ENCODE results near the gene CACNA1D. TPM values are rescaled to one million over a fixed set of nuclear protein-coding genes. Genes with fewer than 3 reads are reported as not detected.

The CACNA1D gene
- total RNA-seq, 1 experiment from 2014 or later = 1.1 TPM

DNA sequence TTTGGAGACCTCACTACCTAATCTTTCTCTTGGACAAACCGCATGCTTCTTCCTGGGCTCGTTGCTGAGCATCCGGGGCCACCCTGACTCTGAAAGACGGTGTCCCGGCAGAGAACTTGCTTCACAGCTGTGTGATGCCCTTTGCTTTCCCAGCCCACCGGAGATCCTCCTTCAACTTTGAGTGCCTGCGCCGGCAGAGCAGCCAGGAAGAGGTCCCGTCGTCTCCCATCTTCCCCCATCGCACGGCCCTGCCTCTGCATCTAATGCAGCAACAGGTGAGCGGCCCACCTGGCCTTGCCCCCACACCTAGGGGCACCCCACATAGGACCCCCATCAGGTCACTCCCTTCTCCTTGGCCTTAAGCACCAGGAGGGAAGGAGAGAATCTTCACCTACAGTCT, 314.1 kb downstream of the CACNA1D start:
- Histone ChIP-seq H3K9ac (ENCODE audit: low read length) (no peak overlapping the region), H3K9me3 (ENCODE audit: control insufficient read depth in 1 of 2, insufficient read depth in 1 of 2, low read depth in 1 of 2, low read length in 2 of 2) (no peaks in the 10 kb centered on the region), H3K36me3 (ENCODE audit: control insufficient read depth in 1 of 2, insufficient read depth in 2 of 2, low read length in 2 of 2) (no peaks in the 10 kb centered on the region), H4K20me1 (ENCODE audit: insufficient read depth) (no peaks in the 10 kb centered on the region), H3K27me3 (ENCODE audit: insufficient read depth, low read length) (no peaks in the 10 kb centered on the region), H3K4me3 (replicated peaks in 1 of 2; ENCODE audit: low read depth in 1 of 2, low read length in 2 of 2) (no peak overlapping the region), H3K27ac (ENCODE audit: low read depth, low read length) (no peak overlapping the region), H3K9me2 (ENCODE audit: insufficient read depth) (no peaks in the 10 kb centered on the region), H3K4me1 (ENCODE audit: control insufficient read depth in 1 of 2, insufficient read depth in 2 of 2, low read length in 2 of 2) (peaks cover 12 to 26% of the 10 kb centered on the region in 2 experiments), H2AFZ (ENCODE audit: low read depth, low read length, poor library complexity, severe bottlenecking) (no peak overlapping the region), H3K4me2 (ENCODE audit: low read length) (no peak overlapping the region), H3K79me2 (ENCODE audit: insufficient read depth, low read length) (no peaks in the 10 kb centered on the region)
- POLR2A ChIA-PET = no interaction called here
- no TSS peak for BruUV-seq (replicated peaks)
- CTCF ChIA-PET = no interaction called here
- RAD21 ChIA-PET (ENCODE audit: low non-redundant PET in 1 of 2, low total read pairs in 2 of 2, uncharacterized antibody in 2 of 2, unreplicated experiment in 2 of 2) = no interaction called here
- ATAC-seq (no peak), DNase-seq (ENCODE audit: low read depth, low spot score) (no peak)
- TF ChIP-seq YY1 (IDR thresholded peaks at IDR 0.05; ENCODE audit: extremely low read depth, insufficient replicate concordance, low read depth, low read length) = no peak
- TF ChIP-seq CBX3 (IDR thresholded peaks at IDR 0.05; ENCODE audit: low read depth) = no peak
- no peak for TF ChIP-seq ELF1 (IDR thresholded peaks at IDR 0.05; ENCODE audit: borderline replicate concordance, low read depth)
- TF ChIP-seq, protein P1, sequence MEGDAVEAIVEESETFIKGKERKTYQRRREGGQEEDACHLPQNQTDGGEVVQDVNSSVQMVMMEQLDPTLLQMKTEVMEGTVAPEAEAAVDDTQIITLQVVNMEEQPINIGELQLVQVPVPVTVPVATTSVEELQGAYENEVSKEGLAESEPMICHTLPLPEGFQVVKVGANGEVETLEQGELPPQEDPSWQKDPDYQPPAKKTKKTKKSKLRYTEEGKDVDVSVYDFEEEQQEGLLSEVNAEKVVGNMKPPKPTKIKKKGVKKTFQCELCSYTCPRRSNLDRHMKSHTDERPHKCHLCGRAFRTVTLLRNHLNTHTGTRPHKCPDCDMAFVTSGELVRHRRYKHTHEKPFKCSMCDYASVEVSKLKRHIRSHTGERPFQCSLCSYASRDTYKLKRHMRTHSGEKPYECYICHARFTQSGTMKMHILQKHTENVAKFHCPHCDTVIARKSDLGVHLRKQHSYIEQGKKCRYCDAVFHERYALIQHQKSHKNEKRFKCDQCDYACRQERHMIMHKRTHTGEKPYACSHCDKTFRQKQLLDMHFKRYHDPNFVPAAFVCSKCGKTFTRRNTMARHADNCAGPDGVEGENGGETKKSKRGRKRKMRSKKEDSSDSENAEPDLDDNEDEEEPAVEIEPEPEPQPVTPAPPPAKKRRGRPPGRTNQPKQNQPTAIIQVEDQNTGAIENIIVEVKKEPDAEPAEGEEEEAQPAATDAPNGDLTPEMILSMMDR (IDR thresholded peaks at IDR 0.05 in 2 of 3, conservative IDR thresholded peaks at IDR 0.05 in 1 of 3; ENCODE audit: borderline replicate concordance in 1 of 3, insufficient read depth in 1 of 3, low read depth in 2 of 3, low read length in 2 of 3) = no peak
- TF ChIP-seq, protein P2, sequence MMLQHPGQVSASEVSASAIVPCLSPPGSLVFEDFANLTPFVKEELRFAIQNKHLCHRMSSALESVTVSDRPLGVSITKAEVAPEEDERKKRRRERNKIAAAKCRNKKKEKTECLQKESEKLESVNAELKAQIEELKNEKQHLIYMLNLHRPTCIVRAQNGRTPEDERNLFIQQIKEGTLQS (IDR thresholded peaks at IDR 0.05) = no peak
- TF ChIP-seq, protein P3, sequence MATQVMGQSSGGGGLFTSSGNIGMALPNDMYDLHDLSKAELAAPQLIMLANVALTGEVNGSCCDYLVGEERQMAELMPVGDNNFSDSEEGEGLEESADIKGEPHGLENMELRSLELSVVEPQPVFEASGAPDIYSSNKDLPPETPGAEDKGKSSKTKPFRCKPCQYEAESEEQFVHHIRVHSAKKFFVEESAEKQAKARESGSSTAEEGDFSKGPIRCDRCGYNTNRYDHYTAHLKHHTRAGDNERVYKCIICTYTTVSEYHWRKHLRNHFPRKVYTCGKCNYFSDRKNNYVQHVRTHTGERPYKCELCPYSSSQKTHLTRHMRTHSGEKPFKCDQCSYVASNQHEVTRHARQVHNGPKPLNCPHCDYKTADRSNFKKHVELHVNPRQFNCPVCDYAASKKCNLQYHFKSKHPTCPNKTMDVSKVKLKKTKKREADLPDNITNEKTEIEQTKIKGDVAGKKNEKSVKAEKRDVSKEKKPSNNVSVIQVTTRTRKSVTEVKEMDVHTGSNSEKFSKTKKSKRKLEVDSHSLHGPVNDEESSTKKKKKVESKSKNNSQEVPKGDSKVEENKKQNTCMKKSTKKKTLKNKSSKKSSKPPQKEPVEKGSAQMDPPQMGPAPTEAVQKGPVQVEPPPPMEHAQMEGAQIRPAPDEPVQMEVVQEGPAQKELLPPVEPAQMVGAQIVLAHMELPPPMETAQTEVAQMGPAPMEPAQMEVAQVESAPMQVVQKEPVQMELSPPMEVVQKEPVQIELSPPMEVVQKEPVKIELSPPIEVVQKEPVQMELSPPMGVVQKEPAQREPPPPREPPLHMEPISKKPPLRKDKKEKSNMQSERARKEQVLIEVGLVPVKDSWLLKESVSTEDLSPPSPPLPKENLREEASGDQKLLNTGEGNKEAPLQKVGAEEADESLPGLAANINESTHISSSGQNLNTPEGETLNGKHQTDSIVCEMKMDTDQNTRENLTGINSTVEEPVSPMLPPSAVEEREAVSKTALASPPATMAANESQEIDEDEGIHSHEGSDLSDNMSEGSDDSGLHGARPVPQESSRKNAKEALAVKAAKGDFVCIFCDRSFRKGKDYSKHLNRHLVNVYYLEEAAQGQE (IDR thresholded peaks at IDR 0.05; ENCODE audit: low read depth) = no peak
- no peak for TF ChIP-seq SRF (IDR thresholded peaks at IDR 0.05; ENCODE audit: low read depth)
- no peak for TF ChIP-seq JUND (IDR thresholded peaks at IDR 0.05)
- no peak for TF ChIP-seq POLR2A (IDR thresholded peaks at IDR 0.05; ENCODE audit: borderline replicate concordance, extremely low read depth, insufficient read depth, insufficient read length)
- TF ChIP-seq EGR1 (IDR thresholded peaks at IDR 0.05; ENCODE audit: low read depth) = no peak
- TF ChIP-seq EZH2phosphoT487 (IDR thresholded peaks at IDR 0.05; ENCODE audit: borderline replicate concordance) = no peak
- TF ChIP-seq, protein P4, sequence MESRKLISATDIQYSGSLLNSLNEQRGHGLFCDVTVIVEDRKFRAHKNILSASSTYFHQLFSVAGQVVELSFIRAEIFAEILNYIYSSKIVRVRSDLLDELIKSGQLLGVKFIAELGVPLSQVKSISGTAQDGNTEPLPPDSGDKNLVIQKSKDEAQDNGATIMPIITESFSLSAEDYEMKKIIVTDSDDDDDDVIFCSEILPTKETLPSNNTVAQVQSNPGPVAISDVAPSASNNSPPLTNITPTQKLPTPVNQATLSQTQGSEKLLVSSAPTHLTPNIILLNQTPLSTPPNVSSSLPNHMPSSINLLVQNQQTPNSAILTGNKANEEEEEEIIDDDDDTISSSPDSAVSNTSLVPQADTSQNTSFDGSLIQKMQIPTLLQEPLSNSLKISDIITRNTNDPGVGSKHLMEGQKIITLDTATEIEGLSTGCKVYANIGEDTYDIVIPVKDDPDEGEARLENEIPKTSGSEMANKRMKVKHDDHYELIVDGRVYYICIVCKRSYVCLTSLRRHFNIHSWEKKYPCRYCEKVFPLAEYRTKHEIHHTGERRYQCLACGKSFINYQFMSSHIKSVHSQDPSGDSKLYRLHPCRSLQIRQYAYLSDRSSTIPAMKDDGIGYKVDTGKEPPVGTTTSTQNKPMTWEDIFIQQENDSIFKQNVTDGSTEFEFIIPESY (IDR thresholded peaks at IDR 0.05; ENCODE audit: extremely low read depth, insufficient replicate concordance, low read length) = no peak
- TF ChIP-seq RAD21 (IDR thresholded peaks at IDR 0.05; ENCODE audit: low read depth) = no peak
- TF ChIP-seq, protein P5, sequence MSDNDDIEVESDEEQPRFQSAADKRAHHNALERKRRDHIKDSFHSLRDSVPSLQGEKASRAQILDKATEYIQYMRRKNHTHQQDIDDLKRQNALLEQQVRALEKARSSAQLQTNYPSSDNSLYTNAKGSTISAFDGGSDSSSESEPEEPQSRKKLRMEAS (IDR thresholded peaks at IDR 0.05) = no peak
- no peak for TF ChIP-seq ZNF274 (IDR thresholded peaks at IDR 0.05; ENCODE audit: low read depth, low read length)
- TF ChIP-seq FOSL1 (IDR thresholded peaks at IDR 0.05; ENCODE audit: low read depth) = no peak
- no peak for TF ChIP-seq ZFX (IDR thresholded peaks at IDR 0.05)
- TF ChIP-seq SP1 (IDR thresholded peaks at IDR 0.05; ENCODE audit: low read depth) = no peak
- TF ChIP-seq SIN3A (IDR thresholded peaks at IDR 0.05; ENCODE audit: low read depth) = no peak
- TF ChIP-seq CEBPB (IDR thresholded peaks at IDR 0.05; ENCODE audit: low read depth) = no peak
- intact Hi-C loops (cut with micrococcal nuclease) = no loop called here

All from HCT116 (cell line).